ENCODE measurements around the gene MRPS35.

The MRPS35 gene

GRCh38 chr12:27801630-27802029 lies 91.0 kb downstream of the MRPS35 start:
- Histone ChIP-seq H3K36me3 (ENCODE audit: control insufficient read depth in 2 of 2, insufficient read depth in 1 of 2, low read length in 2 of 2) (peaks cover 16 to 28% of the 10 kb centered on the region in 2 experiments; a peak in 2 of 3 replicates), H3K4me1 (ENCODE audit: control insufficient read depth, insufficient read depth, low read length) (0 out of 2 replicates have a peak, but pooled peaks cover 2% of the 10 kb centered on the region), H3K27ac (ENCODE audit: extremely low read depth, low read depth, low read length) (no peak overlapping the region), H3K4me3 (ENCODE audit: low read depth, low read length) (no peak overlapping the region), H3K9me3 (ENCODE audit: control insufficient read depth, insufficient read depth, low read depth, low read length) (no peaks in the 10 kb centered on the region)
- TF ChIP-seq ZXDB (tag by site-specific recombination; IDR thresholded peaks at IDR 0.05): no peak
- no peak for TF ChIP-seq GFI1B (tag by site-specific recombination; IDR thresholded peaks at IDR 0.05)
- no peak for TF ChIP-seq ZNF571 (tag by site-specific recombination; IDR thresholded peaks at IDR 0.05)
- no peak for TF ChIP-seq ZNF174 (tag by site-specific recombination; IDR thresholded peaks at IDR 0.05)
- TF ChIP-seq ZBTB1 (tag by site-specific recombination; IDR thresholded peaks at IDR 0.05): no peak
- TF ChIP-seq ZNF132 (tag by site-specific recombination; IDR thresholded peaks at IDR 0.05; ENCODE audit: borderline replicate concordance): no peak
- TF ChIP-seq ZNF596 (tag by site-specific recombination; IDR thresholded peaks at IDR 0.05): no peak
- TF ChIP-seq, protein P1, sequence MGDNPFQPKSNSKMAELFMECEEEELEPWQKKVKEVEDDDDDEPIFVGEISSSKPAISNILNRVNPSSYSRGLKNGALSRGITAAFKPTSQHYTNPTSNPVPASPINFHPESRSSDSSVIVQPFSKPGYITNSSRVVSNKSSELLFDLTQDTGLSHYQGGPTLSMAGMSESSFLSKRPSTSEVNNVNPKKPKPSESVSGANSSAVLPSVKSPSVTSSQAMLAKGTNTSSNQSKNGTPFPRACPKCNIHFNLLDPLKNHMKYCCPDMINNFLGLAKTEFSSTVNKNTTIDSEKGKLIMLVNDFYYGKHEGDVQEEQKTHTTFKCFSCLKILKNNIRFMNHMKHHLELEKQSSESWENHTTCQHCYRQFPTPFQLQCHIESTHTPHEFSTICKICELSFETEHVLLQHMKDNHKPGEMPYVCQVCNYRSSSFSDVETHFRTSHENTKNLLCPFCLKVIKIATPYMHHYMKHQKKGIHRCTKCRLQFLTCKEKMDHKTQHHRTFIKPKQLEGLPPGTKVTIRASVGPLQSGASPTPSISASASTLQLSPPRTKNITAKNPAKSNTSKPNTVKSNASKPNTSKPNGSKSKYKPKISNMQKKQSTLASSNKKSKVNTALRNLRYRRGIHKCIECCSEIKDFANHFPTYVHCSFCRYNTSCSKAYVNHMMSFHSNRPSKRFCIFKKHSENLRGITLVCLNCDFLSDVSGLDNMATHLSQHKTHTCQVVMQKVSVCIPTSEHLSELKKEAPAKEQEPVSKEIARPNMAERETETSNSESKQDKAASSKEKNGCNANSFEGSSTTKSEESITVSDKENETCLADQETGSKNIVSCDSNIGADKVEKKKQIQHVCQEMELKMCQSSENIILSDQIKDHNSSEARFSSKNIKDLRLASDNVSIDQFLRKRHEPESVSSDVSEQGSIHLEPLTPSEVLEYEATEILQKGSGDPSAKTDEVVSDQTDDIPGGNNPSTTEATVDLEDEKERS (tag by site-specific recombination; IDR thresholded peaks at IDR 0.05): no peak
- no peak for TF ChIP-seq ZNF157 (tag by site-specific recombination; IDR thresholded peaks at IDR 0.05)
- POLR2A ChIA-PET: no interaction called here
- CTCF ChIA-PET: interaction anchor here (0.6 to 1.7 kb wide), 2 partner anchors 19 to 201 kb away, joined by 3 read pairs; no protein-coding TSS in a partner anchor

- no peaks in the 10 kb centered on the region for H3K9me3 ChIP-seq (ENCODE audit: control insufficient read depth, insufficient read depth, low read depth, low read length)
- peaks cover 16 to 20% of the 10 kb centered on the region in 2 experiments; a peak in 2 of 3 replicates for H3K36me3 ChIP-seq (ENCODE audit: control insufficient read depth in 2 of 2, insufficient read depth in 1 of 2, low read length in 2 of 2)
- H3K4me1 ChIP-seq (ENCODE audit: control insufficient read depth, insufficient read depth, low read length): 0 out of 2 replicates have a peak, but pooled peaks cover 2% of the 10 kb centered on the region
- H3K27ac ChIP-seq (ENCODE audit: extremely low read depth, low read depth, low read length): no peak overlapping the region
- no peak for TF ChIP-seq CTCF (tag by site-specific recombination; IDR thresholded peaks at IDR 0.05)
- TF ChIP-seq ZNF394 (tag by site-specific recombination; IDR thresholded peaks at IDR 0.05; ENCODE audit: borderline replicate concordance): no peak
- no peak for TF ChIP-seq ZNF175 (tag by site-specific recombination; IDR thresholded peaks at IDR 0.05)
- no peak for TF ChIP-seq PRDM1 (tag by site-specific recombination; IDR thresholded peaks at IDR 0.05)
- TF ChIP-seq, protein P2, sequence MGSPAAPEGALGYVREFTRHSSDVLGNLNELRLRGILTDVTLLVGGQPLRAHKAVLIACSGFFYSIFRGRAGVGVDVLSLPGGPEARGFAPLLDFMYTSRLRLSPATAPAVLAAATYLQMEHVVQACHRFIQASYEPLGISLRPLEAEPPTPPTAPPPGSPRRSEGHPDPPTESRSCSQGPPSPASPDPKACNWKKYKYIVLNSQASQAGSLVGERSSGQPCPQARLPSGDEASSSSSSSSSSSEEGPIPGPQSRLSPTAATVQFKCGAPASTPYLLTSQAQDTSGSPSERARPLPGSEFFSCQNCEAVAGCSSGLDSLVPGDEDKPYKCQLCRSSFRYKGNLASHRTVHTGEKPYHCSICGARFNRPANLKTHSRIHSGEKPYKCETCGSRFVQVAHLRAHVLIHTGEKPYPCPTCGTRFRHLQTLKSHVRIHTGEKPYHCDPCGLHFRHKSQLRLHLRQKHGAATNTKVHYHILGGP (tag by site-specific recombination; IDR thresholded peaks at IDR 0.05): no peak
- TF ChIP-seq, protein P3, sequence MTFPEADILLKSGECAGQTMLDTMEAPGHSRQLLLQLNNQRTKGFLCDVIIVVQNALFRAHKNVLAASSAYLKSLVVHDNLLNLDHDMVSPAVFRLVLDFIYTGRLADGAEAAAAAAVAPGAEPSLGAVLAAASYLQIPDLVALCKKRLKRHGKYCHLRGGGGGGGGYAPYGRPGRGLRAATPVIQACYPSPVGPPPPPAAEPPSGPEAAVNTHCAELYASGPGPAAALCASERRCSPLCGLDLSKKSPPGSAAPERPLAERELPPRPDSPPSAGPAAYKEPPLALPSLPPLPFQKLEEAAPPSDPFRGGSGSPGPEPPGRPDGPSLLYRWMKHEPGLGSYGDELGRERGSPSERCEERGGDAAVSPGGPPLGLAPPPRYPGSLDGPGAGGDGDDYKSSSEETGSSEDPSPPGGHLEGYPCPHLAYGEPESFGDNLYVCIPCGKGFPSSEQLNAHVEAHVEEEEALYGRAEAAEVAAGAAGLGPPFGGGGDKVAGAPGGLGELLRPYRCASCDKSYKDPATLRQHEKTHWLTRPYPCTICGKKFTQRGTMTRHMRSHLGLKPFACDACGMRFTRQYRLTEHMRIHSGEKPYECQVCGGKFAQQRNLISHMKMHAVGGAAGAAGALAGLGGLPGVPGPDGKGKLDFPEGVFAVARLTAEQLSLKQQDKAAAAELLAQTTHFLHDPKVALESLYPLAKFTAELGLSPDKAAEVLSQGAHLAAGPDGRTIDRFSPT (tag by site-specific recombination; IDR thresholded peaks at IDR 0.05): no peak
- no peak for TF ChIP-seq ZNF341 (tag by site-specific recombination; IDR thresholded peaks at IDR 0.05; ENCODE audit: low read depth)
- TF ChIP-seq ZNF239 (tag by site-specific recombination; IDR thresholded peaks at IDR 0.05): no peak
- TF ChIP-seq ZSCAN16 (tag by site-specific recombination; IDR thresholded peaks at IDR 0.05): no peak
- TF ChIP-seq KLF1 (tag by site-specific recombination; IDR thresholded peaks at IDR 0.05): no peak
- no peak for TF ChIP-seq ZNF274 (IDR thresholded peaks at IDR 0.05; ENCODE audit: low read length)
- no peak for TF ChIP-seq ZNF274 (tag by site-specific recombination; IDR thresholded peaks at IDR 0.05; ENCODE audit: borderline replicate concordance)
- no peak for TF ChIP-seq RBAK (tag by site-specific recombination; IDR thresholded peaks at IDR 0.05)
- no peak for TF ChIP-seq SP3 (tag by site-specific recombination; IDR thresholded peaks at IDR 0.05)
- TF ChIP-seq ZNF449 (tag by site-specific recombination; IDR thresholded peaks at IDR 0.05): no peak
- no peak for TF ChIP-seq ZBTB21 (tag by site-specific recombination; IDR thresholded peaks at IDR 0.05)
- CTCF ChIA-PET: interaction anchor here (1.7 kb wide), 1 partner anchor 18 kb away, joined by 3 read pairs; no protein-coding TSS in a partner anchor
- POLR2A ChIA-PET: no interaction called here
- H3K4me3 ChIP-seq (ENCODE audit: low read depth, low read length): no peak overlapping the region
Measured at GRCh38 chr12:27802511-27802910, 91.9 kb downstream of the MRPS35 start.

Measured in HEK293 (cell line).